ENCODE results near the gene PCDHGC5. TPM values are rescaled to one million over a fixed set of nuclear protein-coding genes. Genes with fewer than 3 reads are reported as not detected.

Gene PCDHGC5
- total and polyA plus RNA-seq, 2 of the 8 experiments (the other 6 are each of a cell fraction or from before 2014, with no cell fraction given): 0.41 to 1.1 TPM

DNA sequence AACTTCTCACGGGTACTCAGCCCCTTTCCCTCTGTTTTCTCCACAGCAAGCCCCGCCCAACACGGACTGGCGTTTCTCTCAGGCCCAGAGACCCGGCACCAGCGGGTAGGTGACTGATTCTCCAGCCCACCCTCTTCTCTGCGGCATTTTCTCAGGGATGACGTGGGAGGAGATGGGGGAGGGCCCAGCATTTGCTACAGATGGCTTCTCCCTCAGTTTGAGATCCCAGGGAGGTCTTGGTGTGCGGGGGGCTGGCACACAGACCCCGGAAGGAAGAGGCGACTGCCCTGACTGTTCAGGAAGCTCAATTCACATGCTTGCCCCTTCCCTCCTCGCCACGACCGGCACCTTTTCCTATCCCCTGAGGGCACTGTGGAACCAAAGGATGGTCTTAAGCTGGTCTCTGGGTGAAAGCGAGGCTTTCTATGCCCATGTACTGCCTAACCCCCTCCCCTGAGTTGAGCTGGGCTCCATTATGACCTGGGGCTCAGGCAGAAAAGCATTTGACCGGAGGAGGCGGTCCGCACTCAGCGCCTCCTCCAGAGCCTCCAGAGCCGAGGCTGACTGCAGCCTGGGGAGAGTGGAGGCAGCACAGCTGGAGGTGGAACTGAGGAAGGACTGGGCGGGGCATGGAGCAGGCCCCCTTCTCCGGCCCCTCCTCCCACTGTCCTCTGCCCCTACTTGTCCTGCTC lies 6.0 kb downstream of the PCDHGC5 start:
- FAIRE-seq: no peak
- Histone ChIP-seq H2AK5ac (ENCODE audit: low read depth, low read length) (peak overlapping the region; percentile 48), H3K4me3 (ENCODE audit: extremely low read depth in 1 of 4, insufficient read depth in 2 of 4, low read depth in 3 of 4, low read length in 4 of 4) (peak overlapping the region in 2 of 4 experiments; percentile 27 to 41; a peak in 5 of 8 replicates), H2BK12ac (ENCODE audit: low read depth, low read length) (peak overlapping the region; percentile 93; the same call in 1 of the 2 replicates), H3K4me1 (replicated peaks in 1 of 4; ENCODE audit: control insufficient read depth in 3 of 4, insufficient read depth in 4 of 4, low read length in 3 of 4) (peaks cover 6 to 37% (median 25%) of the 10 kb centered on the region in 4 experiments), H3K9me3 (ENCODE audit: insufficient read depth in 2 of 2, low read depth in 1 of 2, low read length in 1 of 2) (no peaks in the 10 kb centered on the region), H3K4me2 (ENCODE audit: insufficient read depth in 1 of 2, low read depth in 2 of 2, low read length in 2 of 2) (peak overlapping the region; percentile 55 to 82), H3K18ac (ENCODE audit: extremely low read depth, low read length) (peak overlapping the region; percentile 97), H3K79me2 (ENCODE audit: control insufficient read depth in 1 of 2, insufficient read depth in 2 of 2, low read length in 2 of 2) (no peaks in the 10 kb centered on the region), H2BK120ac (replicated peaks; ENCODE audit: low read depth, low read length) (peak overlapping the region; percentile 5), H4K5ac (ENCODE audit: insufficient read length, low read depth, low read length) (peak overlapping the region; percentile 8), H3K14ac (ENCODE audit: insufficient read length) (no peak overlapping the region), H3K9ac (replicated peaks in 1 of 4; ENCODE audit: extremely low read depth in 1 of 4, low read depth in 3 of 4, low read length in 3 of 4) (0 out of 7 replicates have a peak overlapping the region, but pooled peaks of 1 of the 4 experiments have one; percentile 14), H3K56ac (replicated peaks; ENCODE audit: insufficient read length, low read depth, low read length) (no peak overlapping the region), H4K8ac (ENCODE audit: extremely low read depth, insufficient read depth, low read length) (no peak overlapping the region; the same call in 1 of the 2 replicates), H2AFZ (ENCODE audit: low read length) (no peak overlapping the region; the same call in 1 of the 2 replicates), H3K23me2 (ENCODE audit: low read depth, low read length) (peaks cover 24% of the 10 kb centered on the region; the same call in 1 of the 2 replicates), H2BK5ac (ENCODE audit: low read depth, low read length) (peak overlapping the region; percentile 82; the same call in 1 of the 2 replicates), H3K4ac (replicated peaks; ENCODE audit: insufficient read length, low read depth, low read length) (peak overlapping the region; percentile 82), H2BK20ac (ENCODE audit: low read length) (peak overlapping the region; percentile 88; the same call in 1 of the 2 replicates), H3K79me1 (ENCODE audit: low read depth, low read length) (peaks cover 4% of the 10 kb centered on the region), H4K91ac (replicated peaks; ENCODE audit: insufficient read length, low read length) (peak overlapping the region; percentile 71), H4K20me1 (replicated peaks in 1 of 2; ENCODE audit: control insufficient read depth in 1 of 2, insufficient read depth in 2 of 2, low read length in 2 of 2) (peaks cover 0 to 6% of the 10 kb centered on the region in 2 experiments), H2BK15ac (ENCODE audit: low read length) (peak overlapping the region; percentile 66; the same call in 1 of the 2 replicates), H3K23ac (ENCODE audit: insufficient read length) (no peak overlapping the region), H3K27ac (ENCODE audit: low read depth, low read length) (no peak overlapping the region), H3K36me3 (ENCODE audit: control insufficient read depth in 2 of 4, insufficient read depth in 4 of 4, low read length in 3 of 4) (no peaks in the 10 kb centered on the region), H3K27me3 (replicated peaks in 1 of 4; ENCODE audit: control insufficient read depth in 3 of 4, extremely low read depth in 1 of 4, insufficient read depth in 3 of 4, low read length in 3 of 4) (peaks cover 13 to 40% (median 36%) of the 10 kb centered on the region in 4 experiments; a peak in 6 of 7 replicates)
- CTCF ChIA-PET (ENCODE audit: partially characterized antibody): interaction anchor here (0.5 to 50.9 kb wide), 17 partner anchors 10 to 257 kb away, joined by 3 to 1236 read pairs (median 4); partner anchors contain the start of genes PCDHGA10, PCDHGA11, PCDHGA2 and PCDHGA9
- no peak for DNase-seq (ENCODE audit: low read depth in 1 of 2, low spot score in 2 of 2)
- 44% methylated on average over 22 of the region's 22 CpGs; no CpG with 5 or more reads in 1 of the 2 experiments for WGBS, 2 experiments (ENCODE audit: extremely low coverage in 1 of 2, insufficient coverage in 1 of 2, insufficient read length in 1 of 2, insufficient replicate concordance in 2 of 2, low coverage in 1 of 2, low lambda C conversion rate in 2 of 2, missing lambda C conversion rate in 1 of 2)
- POLR2A ChIA-PET (ENCODE audit: partially characterized antibody): interaction anchor here (0.6 to 5.0 kb wide), 3 partner anchors 10 to 199 kb away, joined by 3 to 33 read pairs (median 25); partner anchors contain the start of gene PCDHGC4
- 0 out of 2 replicates have a peak, but pooled peaks have one; percentile 10 for TF ChIP-seq KDM1A (IDR thresholded peaks at IDR 0.05; ENCODE audit: borderline replicate concordance, low read length)
- TF ChIP-seq SIN3A (conservative IDR thresholded peaks at IDR 0.05 in 1 of 2, IDR thresholded peaks at IDR 0.05 in 1 of 2; ENCODE audit: low read depth in 1 of 2, low read length in 2 of 2): no peak

Measured in H1 (cell line).